Muscle layer of colon (tissue), 2 donors: ENCODE data around the gene KIF24.
"Not testable (repeated sequence)": the region's sequence is repeated elsewhere in the genome, so short reads cannot be mapped to it uniquely, and the experiment has no call there.

Experiments
- H3K27ac ChIP-seq: one replicate; pipeline ENCODE4 v1.7.0; 2013; ENCODE audit warnings: low read depth, mild to moderate bottlenecking, low read length, moderate library complexity
- H3K27me3 ChIP-seq, 2 donors: one replicate each; pipeline ENCODE4 v1.7.0; 2013; ENCODE audit warnings: low read length in 2 of 2, mild to moderate bottlenecking in 2 of 2; ENCODE audit not compliant: insufficient read depth in 2 of 2, control insufficient read depth in 1 of 2
- H3K36me3 ChIP-seq: one replicate; pipeline ENCODE4 v1.7.0; 2013; ENCODE audit warnings: mild to moderate bottlenecking, low read length; ENCODE audit not compliant: insufficient read depth
- H3K4me1 ChIP-seq: one replicate; pipeline ENCODE4 v1.7.0; 2013; ENCODE audit warnings: mild to moderate bottlenecking, low read length; ENCODE audit not compliant: insufficient read depth
- H3K4me3 ChIP-seq, 2 donors: one replicate each; pipeline ENCODE4 v1.7.0; 2013; ENCODE audit warnings: low read length in 2 of 2, low read depth in 1 of 2, mild to moderate bottlenecking in 1 of 2, moderate library complexity in 1 of 2
- H3K9ac ChIP-seq: one replicate; pipeline ENCODE4 v1.7.0; 2013; ENCODE audit warnings: low read length
- H3K9me3 ChIP-seq: one replicate; pipeline ENCODE4 v1.7.0; 2013; ENCODE audit warnings: mild to moderate bottlenecking, low read length
- donor health status: abdominal sarcoma.
- donor health status: Adenocarcinoma of cecum.

The KIF24 gene

GRCh38 chr9:34370970-34371880, 42.2 kb upstream of the KIF24 start:
- Histone ChIP-seq H3K27me3 (no peaks in the 10 kb centered on the region), H3K9me3 (no peaks in the 10 kb centered on the region), H3K36me3 (peaks cover 25% of the 10 kb centered on the region), H3K4me3 (no peak overlapping the region), H3K9ac (no peak overlapping the region), H3K27ac (peak overlapping the region; percentile 61), H3K4me1 (peaks cover 37% of the 10 kb centered on the region)

GRCh38 chr9:34370335-34370969, 41.4 kb upstream of the KIF24 start:
- peak overlapping the region; percentile 61 for H3K27ac ChIP-seq
- H3K9ac ChIP-seq = no peak overlapping the region
- no peak overlapping the region for H3K4me3 ChIP-seq
- H3K36me3 ChIP-seq = peaks cover 25% of the 10 kb centered on the region
- no peaks in the 10 kb centered on the region for H3K27me3 ChIP-seq
- H3K4me1 ChIP-seq = peaks cover 31% of the 10 kb centered on the region
- H3K9me3 ChIP-seq = no peaks in the 10 kb centered on the region

GRCh38 chr9:34369636-34370035, 40.6 kb upstream of the KIF24 start:
- Histone ChIP-seq H3K9me3 (no peaks in the 10 kb centered on the region), H3K9ac (no peak overlapping the region), H3K4me3 (no peak overlapping the region)

GRCh38 chr9:34368796-34369195, 39.7 kb upstream of the KIF24 start:
- not testable (repeated sequence) for H3K27me3 ChIP-seq, H3K4me3 ChIP-seq, H3K9me3 ChIP-seq, H3K27ac ChIP-seq, H3K9ac ChIP-seq
- peaks cover 37% of the 10 kb centered on the region for H3K4me1 ChIP-seq
- H3K36me3 ChIP-seq = peaks cover 25% of the 10 kb centered on the region

More at GRCh38 chr9:34369636-34370035, 40.6 kb upstream of the KIF24 start:
- peaks cover 25% of the 10 kb centered on the region for H3K36me3 ChIP-seq
- H3K27me3 ChIP-seq = no peaks in the 10 kb centered on the region
- peaks cover 35% of the 10 kb centered on the region for H3K4me1 ChIP-seq
- no peak overlapping the region for H3K27ac ChIP-seq

GRCh38 chr9:34367751-34368410, 38.8 kb upstream of the KIF24 start:
- H3K27ac ChIP-seq, H3K9me3 ChIP-seq, H3K9ac ChIP-seq, H3K4me3 ChIP-seq, H3K27me3 ChIP-seq: not testable (repeated sequence)
- H3K4me1 ChIP-seq = peaks cover 32% of the 10 kb centered on the region
- H3K36me3 ChIP-seq = peaks cover 25% of the 10 kb centered on the region

GRCh38 chr9:34366365-34366764, 37.3 kb upstream of the KIF24 start:
- Histone ChIP-seq H3K36me3 (peaks cover 14% of the 10 kb centered on the region), H3K27ac (no peak overlapping the region), H3K4me1 (peaks cover 31% of the 10 kb centered on the region), H3K9ac (no peak overlapping the region), H3K9me3 (no peaks in the 10 kb centered on the region), H3K4me3 (no peak overlapping the region), H3K27me3 (no peaks in the 10 kb centered on the region)

- Histone ChIP-seq H3K36me3 (peaks cover 9% of the 10 kb centered on the region), H3K4me1 (peaks cover 27% of the 10 kb centered on the region), H3K27me3 (no peaks in the 10 kb centered on the region), H3K27ac (no peak overlapping the region), H3K9me3 (no peaks in the 10 kb centered on the region), H3K4me3 (no peak overlapping the region), H3K9ac (no peak overlapping the region)
These were observed 36.2 kb upstream of the KIF24 start for GRCh38 chr9:34365282-34365681.

- H3K27ac ChIP-seq = no peak overlapping the region
These were observed 34.7 kb upstream of the KIF24 start for GRCh38 chr9:34363619-34364351.

GRCh38 chr9:34362614-34363214, 33.6 kb upstream of the KIF24 start:
- no peak overlapping the region for H3K27ac ChIP-seq
- no peaks in the 10 kb centered on the region for H3K9me3 ChIP-seq
- H3K27me3 ChIP-seq = no peaks in the 10 kb centered on the region
- no peak overlapping the region for H3K9ac ChIP-seq
- H3K4me3 ChIP-seq = no peak overlapping the region
- H3K36me3 ChIP-seq = no peaks in the 10 kb centered on the region
- peaks cover 19% of the 10 kb centered on the region for H3K4me1 ChIP-seq

More at GRCh38 chr9:34363619-34364351, 34.7 kb upstream of the KIF24 start:
- Histone ChIP-seq H3K9ac (no peak overlapping the region), H3K36me3 (no peaks in the 10 kb centered on the region), H3K4me1 (peaks cover 19% of the 10 kb centered on the region), H3K27me3 (no peaks in the 10 kb centered on the region), H3K4me3 (no peak overlapping the region), H3K9me3 (no peaks in the 10 kb centered on the region)

GRCh38 chr9:34352957-34353356, 23.9 kb upstream of the KIF24 start:
- H3K4me3 ChIP-seq, H3K4me1 ChIP-seq, H3K9ac ChIP-seq, H3K27ac ChIP-seq, H3K9me3 ChIP-seq, H3K27me3 ChIP-seq, H3K36me3 ChIP-seq: not testable (repeated sequence)
